ENCODE data around the gene TMEM156. TPM values are rescaled to one million over a fixed set of nuclear protein-coding genes. Genes with fewer than 3 reads are reported as not detected.

The TMEM156 gene
- total and polyA plus RNA-seq, 9 donors = 0.09 to 0.62 (median 0.21) TPM; not detected in 2

GRCh38 chr4:38931125-38931524 lies 101.1 kb downstream of the TMEM156 start:
- no peaks in the 10 kb centered on the region for H3K27me3 ChIP-seq (ENCODE audit: control insufficient read depth, insufficient read depth, low read length)
- 89% methylated on average over 3 of the region's 5 CpGs for WGBS (ENCODE audit: insufficient coverage)
- no peak overlapping the region for H3K4me3 ChIP-seq (ENCODE audit: low read length)
- no peak for DNase-seq
- H3K36me3 ChIP-seq (ENCODE audit: control insufficient read depth, insufficient read depth, low read length) = peaks cover 72% of the 10 kb centered on the region
- H3K27ac ChIP-seq (ENCODE audit: low read length) = no peak overlapping the region
- H3K9me3 ChIP-seq (replicated peaks; ENCODE audit: control insufficient read depth, low read depth, low read length) = no peaks in the 10 kb centered on the region
- H3K4me1 ChIP-seq (ENCODE audit: control insufficient read depth, insufficient read depth, low read length) = peaks cover 1% of the 10 kb centered on the region

- no peak overlapping the region for H3K4me3 ChIP-seq (ENCODE audit: low read length)
- H3K36me3 ChIP-seq (ENCODE audit: control insufficient read depth, insufficient read depth, low read length) = peaks cover 71% of the 10 kb centered on the region
- no peak for DNase-seq
- no peaks in the 10 kb centered on the region for H3K27me3 ChIP-seq (ENCODE audit: control insufficient read depth, insufficient read depth, low read length)
- peaks cover 3% of the 10 kb centered on the region for H3K4me1 ChIP-seq (ENCODE audit: control insufficient read depth, insufficient read depth, low read length)
- no CpG with 5 or more reads among the region's 6 CpGs for WGBS (ENCODE audit: insufficient coverage)
- no peak overlapping the region for H3K27ac ChIP-seq (ENCODE audit: low read length)
- H3K9me3 ChIP-seq (replicated peaks; ENCODE audit: control insufficient read depth, low read depth, low read length) = no peaks in the 10 kb centered on the region
These were observed 101.5 kb downstream of the TMEM156 start for GRCh38 chr4:38930707-38931106.

GRCh38 chr4:38930204-38930603 lies 102.0 kb downstream of the TMEM156 start:
- no peak overlapping the region for H3K27ac ChIP-seq (ENCODE audit: low read length)

GRCh38 chr4:38928974-38929373 lies 103.2 kb downstream of the TMEM156 start:
- H3K36me3 ChIP-seq (ENCODE audit: control insufficient read depth, insufficient read depth, low read length) = peaks cover 66% of the 10 kb centered on the region
- no peaks in the 10 kb centered on the region for H3K9me3 ChIP-seq (replicated peaks; ENCODE audit: control insufficient read depth, low read depth, low read length)
- H3K27me3 ChIP-seq (ENCODE audit: control insufficient read depth, insufficient read depth, low read length) = no peaks in the 10 kb centered on the region
- no peak for DNase-seq
- peaks cover 3% of the 10 kb centered on the region for H3K4me1 ChIP-seq (ENCODE audit: control insufficient read depth, insufficient read depth, low read length)
- H3K4me3 ChIP-seq (ENCODE audit: low read length) = no peak overlapping the region
- 83% methylated on average over 4 of the region's 9 CpGs for WGBS (ENCODE audit: insufficient coverage)
- H3K27ac ChIP-seq (ENCODE audit: low read length) = no peak overlapping the region

More at GRCh38 chr4:38930204-38930603, 102.0 kb downstream of the TMEM156 start:
- Histone ChIP-seq H3K36me3 (ENCODE audit: control insufficient read depth, insufficient read depth, low read length) (peaks cover 68% of the 10 kb centered on the region), H3K4me1 (ENCODE audit: control insufficient read depth, insufficient read depth, low read length) (peaks cover 3% of the 10 kb centered on the region), H3K4me3 (ENCODE audit: low read length) (no peak overlapping the region), H3K27me3 (ENCODE audit: control insufficient read depth, insufficient read depth, low read length) (no peaks in the 10 kb centered on the region), H3K9me3 (replicated peaks; ENCODE audit: control insufficient read depth, low read depth, low read length) (no peaks in the 10 kb centered on the region)
- WGBS (ENCODE audit: insufficient coverage) = no CpG with 5 or more reads among the region's 1 CpG
- DNase-seq = no peak

GRCh38 chr4:38928568-38928967 lies 103.6 kb downstream of the TMEM156 start:
- Histone ChIP-seq H3K9me3 (replicated peaks; ENCODE audit: control insufficient read depth, low read depth, low read length) (no peaks in the 10 kb centered on the region), H3K4me3 (ENCODE audit: low read length) (no peak overlapping the region), H3K27me3 (ENCODE audit: control insufficient read depth, insufficient read depth, low read length) (no peaks in the 10 kb centered on the region), H3K27ac (ENCODE audit: low read length) (no peak overlapping the region), H3K36me3 (ENCODE audit: control insufficient read depth, insufficient read depth, low read length) (peaks cover 68% of the 10 kb centered on the region), H3K4me1 (ENCODE audit: control insufficient read depth, insufficient read depth, low read length) (peaks cover 3% of the 10 kb centered on the region)
- WGBS (ENCODE audit: insufficient coverage) = 80% methylated on average over 3 of the region's 3 CpGs
- DNase-seq = no peak

- 84% methylated on average over 6 of the region's 6 CpGs for WGBS (ENCODE audit: insufficient coverage)
- H3K36me3 ChIP-seq (ENCODE audit: control insufficient read depth, insufficient read depth, low read length) = peaks cover 72% of the 10 kb centered on the region
- H3K4me3 ChIP-seq (ENCODE audit: low read length) = no peak overlapping the region
- peaks cover 3% of the 10 kb centered on the region for H3K4me1 ChIP-seq (ENCODE audit: control insufficient read depth, insufficient read depth, low read length)
- no peak for DNase-seq
- no peaks in the 10 kb centered on the region for H3K27me3 ChIP-seq (ENCODE audit: control insufficient read depth, insufficient read depth, low read length)
- H3K27ac ChIP-seq (ENCODE audit: low read length) = no peak overlapping the region
- H3K9me3 ChIP-seq (replicated peaks; ENCODE audit: control insufficient read depth, low read depth, low read length) = no peaks in the 10 kb centered on the region
These were observed 105.3 kb downstream of the TMEM156 start for GRCh38 chr4:38926896-38927295.

- peak; percentile 38 for DNase-seq
- Histone ChIP-seq H3K36me3 (ENCODE audit: control insufficient read depth, insufficient read depth, low read length) (peaks cover 71% of the 10 kb centered on the region), H3K27me3 (ENCODE audit: control insufficient read depth, insufficient read depth, low read length) (no peaks in the 10 kb centered on the region), H3K4me3 (ENCODE audit: low read length) (no peak overlapping the region), H3K27ac (ENCODE audit: low read length) (no peak overlapping the region), H3K9me3 (replicated peaks; ENCODE audit: control insufficient read depth, low read depth, low read length) (no peaks in the 10 kb centered on the region), H3K4me1 (ENCODE audit: control insufficient read depth, insufficient read depth, low read length) (peaks cover 3% of the 10 kb centered on the region)
- 55% methylated on average over 1 of the region's 3 CpGs for WGBS (ENCODE audit: insufficient coverage)
These were observed 106.5 kb downstream of the TMEM156 start for GRCh38 chr4:38925492-38926413.

- DNase-seq = no peak
- no peaks in the 10 kb centered on the region for H3K27me3 ChIP-seq (ENCODE audit: control insufficient read depth, insufficient read depth, low read length)
- H3K4me3 ChIP-seq (ENCODE audit: low read length) = no peak overlapping the region
- no peak overlapping the region for H3K27ac ChIP-seq (ENCODE audit: low read length)
- H3K36me3 ChIP-seq (ENCODE audit: control insufficient read depth, insufficient read depth, low read length) = peaks cover 73% of the 10 kb centered on the region
- WGBS (ENCODE audit: insufficient coverage) = 80% methylated on average over 1 of the region's 5 CpGs
- H3K4me1 ChIP-seq (ENCODE audit: control insufficient read depth, insufficient read depth, low read length) = peaks cover 3% of the 10 kb centered on the region
- H3K9me3 ChIP-seq (replicated peaks; ENCODE audit: control insufficient read depth, low read depth, low read length) = no peaks in the 10 kb centered on the region
These were observed 107.9 kb downstream of the TMEM156 start for GRCh38 chr4:38924353-38924752.

- Histone ChIP-seq H3K4me3 (ENCODE audit: low read length) (no peak overlapping the region), H3K27ac (ENCODE audit: low read length) (no peak overlapping the region), H3K27me3 (ENCODE audit: control insufficient read depth, insufficient read depth, low read length) (no peaks in the 10 kb centered on the region), H3K9me3 (replicated peaks; ENCODE audit: control insufficient read depth, low read depth, low read length) (no peaks in the 10 kb centered on the region), H3K36me3 (ENCODE audit: control insufficient read depth, insufficient read depth, low read length) (peaks cover 71% of the 10 kb centered on the region), H3K4me1 (ENCODE audit: control insufficient read depth, insufficient read depth, low read length) (peaks cover 3% of the 10 kb centered on the region)
- DNase-seq = no peak
- WGBS (ENCODE audit: insufficient coverage) = no CpG with 5 or more reads among the region's 2 CpGs
These were observed 108.5 kb downstream of the TMEM156 start for GRCh38 chr4:38923746-38924145.

- H3K27ac ChIP-seq (ENCODE audit: low read length) = no peak overlapping the region
- no peaks in the 10 kb centered on the region for H3K9me3 ChIP-seq (replicated peaks; ENCODE audit: control insufficient read depth, low read depth, low read length)
- H3K36me3 ChIP-seq (ENCODE audit: control insufficient read depth, insufficient read depth, low read length) = peaks cover 64% of the 10 kb centered on the region
- H3K4me3 ChIP-seq (ENCODE audit: low read length) = no peak overlapping the region
- 100% methylated on average over 1 of the region's 3 CpGs for WGBS (ENCODE audit: insufficient coverage)
- peaks cover 2% of the 10 kb centered on the region for H3K4me1 ChIP-seq (ENCODE audit: control insufficient read depth, insufficient read depth, low read length)
- H3K27me3 ChIP-seq (ENCODE audit: control insufficient read depth, insufficient read depth, low read length) = no peaks in the 10 kb centered on the region
- no peak for DNase-seq
These were observed 111.1 kb downstream of the TMEM156 start for GRCh38 chr4:38921151-38921550.
